K562 (cell line): ENCODE measurements around the gene AMFR. TPM values are rescaled to one million over a fixed set of nuclear protein-coding genes. Genes with fewer than 3 reads are reported as not detected.

ENCODE experiments used
- ADNP ChIP-seq: fragments of 200-800 bp; sonication (Bioruptor generic); IDR thresholded peaks from 2 replicates; pipeline ENCODE4 v1.6.1; 2016; ENCODE audit warnings: missing genetic modification characterization, missing compliant biosample characterization
- BDP1 ChIP-seq: IDR thresholded peaks from 3 replicates; pipeline ENCODE4 v1.6.1; 2011; ENCODE audit not compliant: insufficient read length, insufficient read depth
- CCNT2 ChIP-seq: IDR thresholded peaks from 2 replicates; pipeline ENCODE4 v1.6.1; 2011; ENCODE audit warnings: borderline replicate concordance, low read depth, mild to moderate bottlenecking, moderate library complexity, mixed read lengths, low read length; ENCODE audit not compliant: insufficient read length; ENCODE audit errors: extremely low read depth
- ESRRA ChIP-seq: fragments of 450-650 bp; IDR thresholded peaks from 2 replicates; pipeline ENCODE4 v1.6.1; 2014; ENCODE audit warnings: low read depth, mild to moderate bottlenecking, moderate library complexity, borderline replicate concordance
- GABPB1 ChIP-seq: sonication (generic); formaldehyde crosslinking; IDR thresholded peaks from 2 replicates; pipeline ENCODE4 v1.8.0; 2022; ENCODE audit warnings: mild to moderate bottlenecking, missing genetic modification reagents
- GTF2A2 ChIP-seq: IDR thresholded peaks from 2 replicates; pipeline ENCODE4 v1.6.1; 2016; ENCODE audit warnings: mild to moderate bottlenecking, missing genetic modification characterization, missing compliant biosample characterization
- HNRNPUL1 ChIP-seq: fragments of 200-400 bp; formaldehyde crosslinking; IDR thresholded peaks from 2 replicates; pipeline ENCODE4 v1.6.1; 2017; ENCODE audit warnings: low read length
- PBX2 ChIP-seq, 2 experiments: IDR thresholded peaks in 1 of 2; conservative IDR thresholded peaks in 1 of 2; 2 replicates each; pipeline ENCODE4 v1.6.1; 2016; ENCODE audit warnings: low read depth in 2 of 2, mild to moderate bottlenecking in 1 of 2, missing compliant biosample characterization in 1 of 2, missing genetic modification characterization in 1 of 2, moderate library complexity in 1 of 2
- POLR2A ChIP-seq: fragments of 450-650 bp; conservative IDR thresholded peaks from 2 replicates; pipeline ENCODE4 v1.6.1; 2016
- POLR2B ChIP-seq: fragments of 450-650 bp; IDR thresholded peaks from 2 replicates; pipeline ENCODE4 v1.6.1; 2018; ENCODE audit warnings: low read depth; ENCODE audit not compliant: partially characterized antibody
- PRMT5 ChIP-seq: sonication (generic); formaldehyde crosslinking; IDR thresholded peaks from 2 replicates; pipeline ENCODE4 v1.5.0; 2020; ENCODE audit warnings: missing genetic modification reagents
- RNF2 ChIP-seq: sonication (generic); IDR thresholded peaks from 2 replicates; pipeline ENCODE4 v1.6.1; 2016
- SOX6 ChIP-seq: fragments of 450-650 bp; IDR thresholded peaks from 2 replicates; pipeline ENCODE4 v1.6.1; 2014; ENCODE audit warnings: mild to moderate bottlenecking
- YBX1 ChIP-seq: fragments of 450-650 bp; IDR thresholded peaks from 2 replicates; pipeline ENCODE4 v1.7.1; 2016; ENCODE audit warnings: mild to moderate bottlenecking
- ZBTB1 ChIP-seq: sonication (generic); formaldehyde crosslinking; IDR thresholded peaks from 2 replicates; pipeline ENCODE4 v1.8.1; 2023; ENCODE audit warnings: missing genetic modification reagents, low read depth, mild to moderate bottlenecking, borderline replicate concordance
- ZNF311 ChIP-seq: fragments of 250-450 bp; sonication (Bioruptor Pico); IDR thresholded peaks from 2 replicates; pipeline ENCODE4 v1.4.0; 2020; ENCODE audit warnings: mild to moderate bottlenecking, moderate library complexity
- ZNF518B ChIP-seq: fragments of 250-450 bp; sonication (Bioruptor Pico); IDR thresholded peaks from 2 replicates; pipeline ENCODE4 v1.5.0; 2021; ENCODE audit warnings: mild to moderate bottlenecking, moderate library complexity
- ZNF764 ChIP-seq: fragments of 250-450 bp; sonication (Bioruptor Pico); IDR thresholded peaks from 2 replicates; pipeline ENCODE4 v1.4.0; 2020; ENCODE audit warnings: low read depth, mild to moderate bottlenecking, moderate library complexity
- polyA plus RNA-seq, 8 experiments: library from polyadenylated mRNA; depleted of rRNA in 4 of 8; stranded (reverse) in 5 of 8; unstranded in 3 of 8; fragments of >200 nt; fragmentation: Nextera tagmentation in 2 of 8; fragmentation: Illumina TruSeq in 1 of 8; extraction: Ambion mirVana in 2 of 8; extraction: Trizol in 1 of 8; gene quantifications; 2 replicates each; pipeline versions ENCODE4 v1.2.1 to v1.2.3, GENCODE V29; 2011 to 2014; ENCODE audit warnings: inconsistent platforms in 1 of 8, missing spikeins in 1 of 8
- total RNA-seq, 7 experiments: library from RNA; depleted of rRNA in 6 of 7; stranded (reverse); fragments of >200 nt in 6 of 7; fragmentation: Illumina TruSeq in 2 of 7; extraction: Trizol in 2 of 7; gene quantifications; 2 replicates each; pipeline versions ENCODE4 v1.2.1 to v1.2.3, GENCODE V29; 2011 to 2021; ENCODE audit warnings: low replicate concordance in 1 of 7
- TF ChIP-seq, protein P1 (sequence below): fragments of 450-650 bp; formaldehyde crosslinking; conservative IDR thresholded peaks from 2 replicates; pipeline ENCODE4 v1.4.0; 2022; ENCODE audit warnings: mild to moderate bottlenecking, missing genetic modification characterization

The AMFR gene
- total and polyA plus RNA-seq, 9 of the 15 experiments (the other 6 are each of a cell fraction or from before 2014, with no cell fraction given) = 15.6 to 113 (median 58.4) TPM

GRCh38 chr16:56356276-56357240, 68.8 kb downstream of the AMFR start (continued):
- TF ChIP-seq ADNP (tag) (peak; percentile 38; the same call in 1 of the 2 replicates), CCNT2 (peak; percentile 47), POLR2A (no peak), ZNF311 (no peak), RNF2 (no peak), YBX1 (no peak), ZNF764 (no peak), ESRRA (peak; percentile 34; the same call in 1 of the 2 replicates), HNRNPUL1 (no peak), PRMT5 (no peak), GTF2A2 (tag) (no peak), PBX2 (CRISPR knock-in tag; IDR thresholded peaks at IDR 0.05; ENCODE audit: low read depth) (no peak), PBX2 (tag; conservative IDR thresholded peaks at IDR 0.05; ENCODE audit: low read depth) (no peak), ZBTB1 (CRISPR knock-in tag) (no peak), ZNF518B (CRISPR knock-in tag) (no peak), GABPB1 (CRISPR knock-in tag) (peak; percentile 39; the same call in 1 of the 2 replicates), SOX6 (no peak), POLR2B (no peak), BDP1 (no peak)
- TF ChIP-seq, protein P1, sequence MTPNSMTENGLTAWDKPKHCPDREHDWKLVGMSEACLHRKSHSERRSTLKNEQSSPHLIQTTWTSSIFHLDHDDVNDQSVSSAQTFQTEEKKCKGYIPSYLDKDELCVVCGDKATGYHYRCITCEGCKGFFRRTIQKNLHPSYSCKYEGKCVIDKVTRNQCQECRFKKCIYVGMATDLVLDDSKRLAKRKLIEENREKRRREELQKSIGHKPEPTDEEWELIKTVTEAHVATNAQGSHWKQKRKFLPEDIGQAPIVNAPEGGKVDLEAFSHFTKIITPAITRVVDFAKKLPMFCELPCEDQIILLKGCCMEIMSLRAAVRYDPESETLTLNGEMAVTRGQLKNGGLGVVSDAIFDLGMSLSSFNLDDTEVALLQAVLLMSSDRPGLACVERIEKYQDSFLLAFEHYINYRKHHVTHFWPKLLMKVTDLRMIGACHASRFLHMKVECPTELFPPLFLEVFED (CRISPR knock-in tag) = no peak
